ACHN (cell line): ENCODE data around the gene CDC42EP3.

ENCODE experiments used
- DNase-seq: peaks from one replicate; pipeline ENCODE4 v3.0.0-alpha.2; 2015
- in situ Hi-C: cut with HindIII; loops from 2 replicates; pipeline ENCODE4 v1.10.0; 2017; ENCODE audit warnings: low sequenced_read_pairs, low pct_ligation_motif_present, low pct_unique_long_range_greater_than_20kb

CDC42EP3 gene

DNA sequence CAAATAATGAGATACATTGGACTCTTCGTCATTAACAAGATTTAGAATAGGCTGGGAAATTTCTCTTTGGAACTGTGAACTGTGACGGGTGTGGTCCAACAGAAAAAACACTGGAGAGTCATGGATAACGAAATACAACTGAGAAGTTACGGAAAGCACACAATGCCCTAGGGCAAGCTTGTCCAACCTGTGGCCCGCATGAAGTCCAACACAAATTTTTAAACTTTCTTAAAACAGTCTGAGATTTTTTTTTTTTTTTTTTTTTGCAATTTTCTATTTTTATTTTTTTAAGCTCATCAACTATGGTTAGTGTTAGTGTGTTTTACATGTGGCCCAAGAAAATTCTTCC is 27.7 kb downstream of the CDC42EP3 start:
- in situ Hi-C loops, result no loop called here
- DNase-seq, result no peak

GRCh38 chr2:37642907-37643729 is 28.3 kb downstream of the CDC42EP3 start:
- in situ Hi-C loops, result no loop called here
- no peak for DNase-seq

DNA sequence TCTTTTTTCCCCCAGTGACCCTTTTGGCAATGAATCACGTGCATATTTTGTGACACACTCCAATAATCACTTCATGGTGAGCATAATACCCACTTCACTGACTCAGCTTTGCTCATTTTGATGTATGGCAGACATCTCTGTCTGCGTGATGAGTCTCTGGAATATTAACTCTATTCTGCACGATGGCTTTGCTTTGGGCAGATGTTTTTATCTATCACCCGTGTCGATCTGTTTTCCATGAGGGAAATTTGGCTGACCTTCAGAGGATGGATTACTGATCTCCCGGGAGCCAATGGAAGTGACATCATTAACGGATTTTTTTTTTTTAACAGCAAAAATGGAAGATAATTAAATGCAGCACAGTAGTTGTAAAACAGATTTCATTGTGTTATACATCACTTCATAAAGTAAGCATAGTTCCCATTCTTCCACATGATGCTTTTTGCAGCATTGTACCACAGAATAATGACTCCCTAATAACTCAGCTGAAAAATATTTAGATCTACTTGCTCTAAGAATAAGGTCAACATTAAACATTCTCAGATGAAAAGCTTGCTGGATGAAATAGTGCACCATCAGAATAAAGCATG is 29.8 kb downstream of the CDC42EP3 start:
- DNase-seq, result no peak

DNA sequence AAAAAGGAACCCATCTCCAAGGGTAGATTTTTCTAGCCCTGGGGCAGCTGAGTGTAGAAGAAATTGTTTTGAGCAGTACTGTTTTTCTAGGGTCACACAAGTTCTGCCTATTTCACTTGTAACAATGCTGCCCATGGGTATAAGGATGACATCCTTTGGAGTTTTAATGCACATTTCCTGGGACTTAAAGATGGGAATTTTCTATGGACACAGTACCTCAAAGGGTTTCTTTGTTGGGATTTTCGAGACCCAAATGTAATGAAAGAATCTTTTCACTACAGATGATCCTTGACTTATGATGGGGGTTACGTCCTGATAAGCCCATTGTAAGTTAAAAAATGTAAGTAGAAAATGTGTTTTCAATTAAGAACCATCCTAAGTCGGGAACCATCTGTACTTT is 31.8 kb downstream of the CDC42EP3 start:
- DNase-seq, result no peak
- in situ Hi-C loops, result no loop called here

More for the DNA sequence above, 29.8 kb downstream of the CDC42EP3 start:
- in situ Hi-C loops, result no loop called here

GRCh38 chr2:37638973-37639372 is 32.5 kb downstream of the CDC42EP3 start:
- DNase-seq, result no peak
- in situ Hi-C loops, result no loop called here

DNA sequence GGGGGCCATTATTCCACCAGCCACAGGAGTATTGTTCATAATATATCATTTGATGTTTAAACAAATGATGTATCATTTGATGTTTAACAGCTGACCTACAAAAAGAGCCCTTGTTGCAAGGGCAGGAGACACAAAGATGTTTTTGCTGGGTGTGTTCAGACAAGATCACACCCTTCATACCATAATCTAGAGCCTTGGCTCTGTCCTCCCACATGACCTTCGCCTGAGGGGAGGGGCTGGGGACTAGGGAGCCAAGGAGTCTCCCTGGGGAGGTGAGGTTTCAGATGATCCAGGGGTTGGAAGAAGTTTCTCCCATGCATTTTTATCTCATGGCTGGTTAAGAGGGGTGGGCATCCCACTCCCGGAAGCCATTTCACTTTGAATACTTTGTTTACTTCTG is 33.5 kb downstream of the CDC42EP3 start:
- no peak for DNase-seq
- in situ Hi-C loops, result no loop called here

GRCh38 chr2:37637190-37637860 is 34.1 kb downstream of the CDC42EP3 start:
- in situ Hi-C loops, result no loop called here
- no peak for DNase-seq

DNA sequence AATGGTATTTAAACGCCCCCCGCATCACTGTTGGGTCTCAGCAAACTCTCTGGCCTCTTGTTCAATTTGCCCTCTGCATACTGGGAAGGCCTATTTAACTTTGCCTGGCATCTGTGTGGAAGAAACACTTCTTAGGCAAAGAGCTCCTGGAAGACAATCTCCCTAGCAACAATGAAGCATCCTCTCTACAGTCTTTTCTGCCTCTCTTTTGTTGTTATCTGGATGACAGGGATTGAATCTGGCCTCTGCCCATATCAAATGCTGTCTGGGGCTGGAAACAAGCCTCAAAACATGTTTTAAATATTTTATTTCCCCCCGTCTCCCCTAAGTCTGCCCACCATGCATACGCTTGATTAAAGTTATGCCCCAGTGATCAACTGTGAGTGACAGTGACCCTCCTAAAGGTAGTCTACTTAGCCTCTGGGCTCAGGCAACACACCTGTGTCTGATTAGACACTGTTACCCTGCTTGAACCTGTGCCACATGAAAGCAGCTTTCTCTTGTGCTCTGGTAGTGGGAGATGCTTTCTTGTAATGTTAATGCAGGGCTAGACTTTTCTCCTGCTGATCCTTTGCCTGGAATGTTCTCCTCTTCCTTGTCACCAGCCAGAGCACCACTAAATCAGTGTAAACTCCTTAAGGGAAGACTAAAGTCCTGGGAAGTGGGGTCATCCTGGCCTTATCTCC is 34.9 kb downstream of the CDC42EP3 start:
- in situ Hi-C loops, result no loop called here

DNA sequence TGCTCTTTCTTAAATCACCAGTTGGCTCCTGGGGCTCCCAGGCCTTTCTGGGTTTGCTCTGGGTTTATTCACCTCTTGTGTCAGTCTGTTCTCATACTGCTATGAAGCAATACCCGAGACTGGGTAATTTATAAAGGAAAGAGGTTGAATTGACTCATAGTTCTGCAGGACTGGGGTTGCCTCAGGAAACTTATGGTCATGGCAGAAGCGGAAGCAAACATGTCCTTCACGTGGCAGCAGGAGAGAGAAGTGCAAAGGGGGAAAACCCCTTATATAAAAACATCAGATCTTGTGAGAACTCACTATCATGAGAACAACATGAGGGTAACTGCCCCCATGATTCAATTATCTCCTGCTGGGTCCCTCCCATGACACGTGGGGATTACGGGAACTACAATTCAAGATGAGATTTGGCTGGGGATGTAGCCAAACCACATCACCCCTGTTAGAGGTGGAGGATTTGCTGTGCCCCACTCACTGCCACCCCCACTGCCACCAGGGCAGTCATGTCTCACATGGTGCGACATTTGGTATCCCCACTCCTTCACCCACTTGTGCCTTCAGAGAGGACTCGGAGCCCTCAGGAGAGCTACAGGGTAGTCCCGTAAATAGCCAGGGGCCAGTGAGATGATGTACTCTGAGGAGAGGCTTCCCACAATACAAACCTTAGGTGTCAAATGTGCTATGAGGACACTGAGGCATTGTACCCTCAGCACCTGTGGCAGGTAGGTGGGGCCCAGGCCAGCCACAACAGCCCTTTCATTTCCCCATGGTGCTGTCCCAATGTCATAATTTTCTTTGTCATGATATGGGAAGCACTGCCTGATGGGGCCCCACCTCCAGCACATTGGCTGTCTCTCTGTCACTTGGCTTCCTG is 35.7 kb downstream of the CDC42EP3 start:
- no peak for DNase-seq
- in situ Hi-C loops, result no loop called here

More for the DNA sequence above, 34.9 kb downstream of the CDC42EP3 start:
- no peak for DNase-seq

DNA sequence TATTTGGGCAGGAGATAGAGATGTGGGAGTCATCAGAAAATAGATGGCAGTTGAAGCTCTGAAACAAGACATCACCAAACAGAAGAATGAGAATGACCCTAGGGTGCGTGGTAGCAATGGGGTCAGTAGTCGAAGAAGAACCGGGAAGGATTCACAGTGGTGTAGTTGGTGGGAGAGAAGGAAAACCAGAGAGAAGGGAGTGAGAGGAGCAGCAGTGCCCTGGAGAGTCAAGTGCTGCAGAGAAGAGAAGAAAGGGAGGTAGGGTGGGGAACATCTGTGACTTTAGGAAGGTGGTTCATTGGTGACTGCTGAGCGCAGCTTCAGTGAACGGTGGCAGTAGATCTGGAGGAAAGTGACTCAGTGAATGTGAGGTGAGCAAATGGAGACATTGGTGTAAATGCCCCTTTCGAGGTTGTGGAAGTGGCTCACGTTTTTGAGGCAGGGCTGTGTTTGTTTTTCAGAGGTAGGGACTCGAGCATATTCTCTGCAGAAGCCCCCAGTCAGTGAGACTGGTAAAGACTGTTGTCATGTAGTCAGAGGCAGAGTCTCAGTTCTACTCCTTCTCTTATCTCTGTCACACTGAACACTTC is 36.4 kb downstream of the CDC42EP3 start:
- in situ Hi-C loops, result no loop called here
- no peak for DNase-seq

GRCh38 chr2:37633845-37634244 is 37.6 kb downstream of the CDC42EP3 start:
- no peak for DNase-seq
- in situ Hi-C loops, result no loop called here

- in situ Hi-C loops, result no loop called here
- no peak for DNase-seq
Measured at GRCh38 chr2:37633234-37633633, 38.2 kb downstream of the CDC42EP3 start.

DNA sequence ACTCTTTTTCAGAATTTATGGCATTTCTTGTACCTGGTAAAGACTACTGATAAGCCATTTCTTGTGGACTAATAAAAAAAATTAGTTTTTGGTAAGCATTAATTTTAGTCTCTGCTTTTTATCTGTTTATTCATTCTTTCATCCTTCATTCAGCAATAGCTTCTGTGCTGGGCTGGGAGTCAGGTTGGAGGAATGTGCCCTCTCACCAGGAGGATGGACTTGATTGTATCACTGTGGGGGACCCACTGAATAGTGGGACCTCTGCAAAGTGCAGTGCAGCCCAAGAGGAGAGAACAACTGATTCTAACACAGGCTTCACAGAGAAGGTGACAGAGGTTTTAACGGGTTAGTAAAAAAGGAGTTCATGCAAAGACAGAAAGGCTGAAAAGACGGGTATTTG is 39.1 kb downstream of the CDC42EP3 start:
- in situ Hi-C loops, result no loop called here
- DNase-seq, result no peak

DNA sequence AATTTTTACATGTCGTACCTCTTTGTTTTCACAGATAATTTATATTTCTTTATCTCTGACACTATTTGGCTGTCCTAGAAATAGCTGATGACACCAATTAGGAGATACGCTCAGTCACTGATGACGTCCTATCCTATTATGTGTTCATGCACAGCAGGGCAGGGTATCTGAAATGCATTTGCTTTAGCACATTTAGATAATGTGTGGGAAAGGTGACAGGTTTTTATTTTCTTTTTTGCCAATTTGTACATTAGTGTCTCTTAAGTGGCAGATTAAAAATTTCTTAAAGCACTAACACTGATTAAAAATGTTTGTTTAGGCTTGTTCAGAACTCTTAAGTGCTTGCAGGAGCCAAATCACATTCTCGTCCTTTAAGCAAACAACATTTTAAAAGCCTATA is 39.7 kb downstream of the CDC42EP3 start:
- in situ Hi-C loops, result no loop called here
- DNase-seq, result no peak

GRCh38 chr2:37631292-37631691 is 40.1 kb downstream of the CDC42EP3 start:
- no peak for DNase-seq
- in situ Hi-C loops, result no loop called here

GRCh38 chr2:37630776-37631175 is 40.7 kb downstream of the CDC42EP3 start:
- no peak for DNase-seq
- in situ Hi-C loops, result no loop called here

- no peak for DNase-seq
- in situ Hi-C loops, result no loop called here
Measured at GRCh38 chr2:37630301-37630700, 41.1 kb downstream of the CDC42EP3 start.

GRCh38 chr2:37629529-37629928 is 41.9 kb downstream of the CDC42EP3 start:
- in situ Hi-C loops, result no loop called here
- DNase-seq, result no peak
